ENCODE results near the gene KCNB1. TPM values are rescaled to one million over a fixed set of nuclear protein-coding genes. Genes with fewer than 3 reads are reported as not detected.

KCNB1 gene
- total RNA-seq, 1 experiment from 2014 or later: 0.09 TPM

DNA sequence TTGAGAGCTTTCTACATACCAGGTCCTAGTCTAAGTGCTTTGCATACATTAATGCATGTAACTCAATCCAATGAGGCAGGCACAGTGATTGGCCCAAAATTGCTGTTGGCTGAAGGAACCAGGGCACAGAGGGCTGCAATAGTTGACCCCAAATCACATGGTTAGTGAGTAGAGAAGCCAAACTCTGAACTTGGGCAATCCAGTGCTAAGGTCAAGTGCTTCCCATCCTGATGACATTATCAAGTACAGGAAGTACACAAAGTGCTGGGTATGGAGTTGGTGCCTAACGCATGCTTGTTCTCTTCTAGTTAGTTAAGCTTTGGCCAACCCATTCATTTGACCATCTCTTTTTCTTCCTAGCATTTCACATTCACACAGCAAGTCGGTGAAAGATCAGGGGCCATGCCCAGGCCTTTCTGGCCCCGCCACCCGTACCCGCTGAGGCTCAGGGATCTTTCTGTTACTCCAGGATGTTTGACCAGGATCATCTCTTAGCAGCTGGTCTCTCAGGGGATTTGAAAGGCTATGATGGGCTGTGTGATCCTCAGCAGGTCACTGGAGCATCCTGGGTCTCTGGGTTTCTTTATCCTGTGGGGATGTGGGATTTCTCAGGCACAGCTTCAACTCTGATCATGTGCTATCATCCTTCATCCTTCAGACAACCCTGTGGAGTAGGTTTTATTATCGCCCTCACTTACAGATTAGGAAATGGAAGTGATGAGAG, 7.0 kb downstream of the KCNB1 start:
- Histone ChIP-seq H3K36me3 (ENCODE audit: control insufficient read depth, insufficient read depth, low read length) (no peaks in the 10 kb centered on the region), H3K4me3 (ENCODE audit: low read depth, low read length) (no peak overlapping the region), H3K9me3 (no peaks in the 10 kb centered on the region), H3K27me3 (replicated peaks; ENCODE audit: control insufficient read depth, insufficient read depth, low read length) (peaks cover 1% of the 10 kb centered on the region), H3K4me1 (peaks cover 5% of the 10 kb centered on the region; the same call in 1 of the 2 replicates)
- Mint-ChIP-seq H3K4me3 (ENCODE audit: unreplicated experiment) (no peak overlapping the region), H3K27me3 (ENCODE audit: insufficient read depth, unreplicated experiment) (peaks cover 10% of the 10 kb centered on the region), H3K27ac (ENCODE audit: unreplicated experiment) (no peak overlapping the region), H3K4me1 (ENCODE audit: low read depth, unreplicated experiment) (peaks cover 7% of the 10 kb centered on the region), H3K36me3 (ENCODE audit: insufficient read depth, unreplicated experiment) (no peaks in the 10 kb centered on the region), H3K9me3 (ENCODE audit: unreplicated experiment) (no peaks in the 10 kb centered on the region)
- no TSS peak for BruUV-seq (replicated peaks)
- no peak for DNase-seq
- TF ChIP-seq CTCF (IDR thresholded peaks at IDR 0.05; ENCODE audit: insufficient read depth in 1 of 2, low read depth in 1 of 2, low read length in 1 of 2, severe bottlenecking in 1 of 2, unreplicated experiment in 1 of 2): no peak
- CTCF ChIA-PET: interaction anchor here (1.8 kb wide), 1 partner anchor 9 kb away, joined by 12 read pairs; no protein-coding TSS in a partner anchor
- POLR2A ChIA-PET: no interaction called here
- intact Hi-C loops (cut with micrococcal nuclease; ENCODE audit: unreplicated experiment): no loop called here

- H3K27me3 ChIP-seq (replicated peaks; ENCODE audit: control insufficient read depth, insufficient read depth, low read length): peaks cover 1% of the 10 kb centered on the region
- no peaks in the 10 kb centered on the region for H3K9me3 Mint-ChIP-seq (ENCODE audit: unreplicated experiment)
Observed at GRCh38 chr20:49471397-49471796, 11.1 kb downstream of the KCNB1 start.

DNA sequence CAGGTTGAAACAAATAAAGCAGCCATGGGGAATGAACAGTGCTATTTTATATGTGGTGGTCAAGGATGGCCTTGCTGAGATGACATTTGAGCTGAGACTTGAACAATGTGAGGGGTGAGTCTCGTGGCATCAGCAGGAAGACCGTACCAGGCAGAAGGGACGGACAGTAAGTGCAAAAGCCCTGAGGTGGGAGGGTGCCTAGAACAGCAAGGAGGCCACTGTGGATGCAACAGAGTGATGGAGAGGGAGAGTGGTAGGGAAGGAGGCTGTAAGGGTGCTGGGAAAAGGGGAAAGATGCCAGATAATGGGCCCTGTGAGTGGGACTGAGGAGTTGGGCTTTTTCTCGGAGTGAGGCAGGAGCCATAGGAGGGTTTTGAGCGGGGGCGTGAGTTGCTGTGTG, 11.5 kb downstream of the KCNB1 start:
- no peaks in the 10 kb centered on the region for H3K4me1 Mint-ChIP-seq (ENCODE audit: low read depth, unreplicated experiment)
- intact Hi-C loops (cut with micrococcal nuclease; ENCODE audit: unreplicated experiment): no loop called here
- H3K4me1 ChIP-seq: peaks cover 5% of the 10 kb centered on the region; the same call in 1 of the 2 replicates
- H3K36me3 Mint-ChIP-seq (ENCODE audit: insufficient read depth, unreplicated experiment): no peaks in the 10 kb centered on the region
- H3K27me3 ChIP-seq (replicated peaks; ENCODE audit: control insufficient read depth, insufficient read depth, low read length): peaks cover 1% of the 10 kb centered on the region
- H3K4me3 Mint-ChIP-seq (ENCODE audit: unreplicated experiment): no peak overlapping the region
- ChIA-PET POLR2A (no interaction called here), CTCF (no interaction called here)
- H3K9me3 Mint-ChIP-seq (ENCODE audit: unreplicated experiment): no peaks in the 10 kb centered on the region
- peaks cover 33% of the 10 kb centered on the region for H3K27me3 Mint-ChIP-seq (ENCODE audit: insufficient read depth, unreplicated experiment)
- H3K27ac Mint-ChIP-seq (ENCODE audit: unreplicated experiment): no peak overlapping the region
- no peaks in the 10 kb centered on the region for H3K36me3 ChIP-seq (ENCODE audit: control insufficient read depth, insufficient read depth, low read length)
- DNase-seq: no peak
- TF ChIP-seq CTCF (IDR thresholded peaks at IDR 0.05; ENCODE audit: insufficient read depth in 1 of 2, low read depth in 1 of 2, low read length in 1 of 2, severe bottlenecking in 1 of 2, unreplicated experiment in 1 of 2): no peak
- H3K4me3 ChIP-seq (ENCODE audit: low read depth, low read length): no peak overlapping the region
- H3K9me3 ChIP-seq: peaks cover 3% of the 10 kb centered on the region; the same call in 1 of the 2 replicates
- no TSS peak for BruUV-seq (replicated peaks)

More at GRCh38 chr20:49471397-49471796, 11.1 kb downstream of the KCNB1 start:
- H3K27ac Mint-ChIP-seq (ENCODE audit: unreplicated experiment): no peak overlapping the region
- H3K4me1 Mint-ChIP-seq (ENCODE audit: low read depth, unreplicated experiment): no peaks in the 10 kb centered on the region
- H3K9me3 ChIP-seq: peaks cover 2% of the 10 kb centered on the region; the same call in 1 of the 2 replicates
- ChIA-PET CTCF (no interaction called here), POLR2A (no interaction called here)
- BruUV-seq (replicated peaks): no TSS peak
- no peak for DNase-seq
- peaks cover 33% of the 10 kb centered on the region for H3K27me3 Mint-ChIP-seq (ENCODE audit: insufficient read depth, unreplicated experiment)
- no peaks in the 10 kb centered on the region for H3K36me3 Mint-ChIP-seq (ENCODE audit: insufficient read depth, unreplicated experiment)
- no peak overlapping the region for H3K4me3 ChIP-seq (ENCODE audit: low read depth, low read length)
- H3K4me3 Mint-ChIP-seq (ENCODE audit: unreplicated experiment): no peak overlapping the region
- H3K4me1 ChIP-seq: peaks cover 5% of the 10 kb centered on the region; the same call in 1 of the 2 replicates
- intact Hi-C loops (cut with micrococcal nuclease; ENCODE audit: unreplicated experiment): no loop called here
- no peak for TF ChIP-seq CTCF (IDR thresholded peaks at IDR 0.05; ENCODE audit: insufficient read depth in 1 of 2, low read depth in 1 of 2, low read length in 1 of 2, severe bottlenecking in 1 of 2, unreplicated experiment in 1 of 2)
- H3K36me3 ChIP-seq (ENCODE audit: control insufficient read depth, insufficient read depth, low read length): no peaks in the 10 kb centered on the region

All from Caco-2 (cell line).